Tibial nerve (tissue), 4 donors: Measurements from ENCODE around the gene UBE2L3. TPM values are rescaled to one million over a fixed set of nuclear protein-coding genes. Genes with fewer than 3 reads are reported as not detected.

Experiments
- DNase-seq, 2 donors: peaks; one replicate each; pipeline ENCODE4 v3.0.0-alpha.2; 2019; ENCODE audit warnings: low spot score in 2 of 2
- H3K27ac ChIP-seq, 4 donors: fragments of 200-600 bp; sonication (generic) in 3 of 4; one replicate each; pipeline ENCODE4 v1.5.1; 2017 to 2019; ENCODE audit warnings: mild to moderate bottlenecking in 1 of 4
- H3K27me3 ChIP-seq, 2 donors: fragments of 200-600 bp; sonication (generic) in 1 of 2; one replicate each; pipeline versions ENCODE4 v1.5.1 to v1.6.0; 2017 to 2019
- H3K36me3 ChIP-seq, 3 donors: fragments of 200-600 bp; sonication (generic); one replicate each; pipeline ENCODE4 v1.5.1; 2018 to 2019
- H3K4me1 ChIP-seq, 4 donors: fragments of 200-600 bp; sonication (generic) in 3 of 4; one replicate each; pipeline ENCODE4 v1.5.1; 2017 to 2019
- H3K4me3 ChIP-seq, 4 donors: fragments of 200-600 bp; sonication (generic) in 3 of 4; one replicate each; pipeline ENCODE4 v1.5.1; 2017 to 2019; ENCODE audit warnings: mild to moderate bottlenecking in 1 of 4, moderate library complexity in 1 of 4
- H3K9me3 ChIP-seq, 4 donors: fragments of 200-600 bp; sonication (generic) in 3 of 4; one replicate each; pipeline ENCODE4 v1.5.1; 2017 to 2019
- EP300 ChIP-seq, 2 donors: sonication (generic); formaldehyde crosslinking; IDR thresholded peaks; one replicate each; pipeline ENCODE4 v1.6.1; 2017; ENCODE audit warnings: antibody characterized with exemption in 2 of 2, mild to moderate bottlenecking in 1 of 2
- POLR2A ChIP-seq, 2 donors: fragments of 450-650 bp; IDR thresholded peaks; one replicate each; pipeline ENCODE4 v1.6.1; 2017; ENCODE audit warnings: antibody characterized with exemption in 2 of 2, mild to moderate bottlenecking in 2 of 2, moderate library complexity in 2 of 2
- WGBS, 2 donors: methylation state at CpG; one replicate each; pipeline ENCODE4 v1.1.5; 2018; 5-methylcytosine and 5-hydroxymethylcytosine counted together
- total RNA-seq, 4 donors: library from RNA; depleted of rRNA; stranded (reverse); fragments of >200 nt; gene quantifications; one replicate each; pipeline ENCODE4 v1.1.0, GENCODE V29; 2016
- TF ChIP-seq, protein P1 (sequence below), 5 experiments: fragments of 200-600 bp in 3 of 5; fragments of 450-650 bp in 2 of 5; sonication (generic) in 3 of 5; IDR thresholded peaks; one replicate each; pipeline ENCODE4 v1.5.1; 2016 to 2019; ENCODE audit warnings: antibody characterized with exemption in 5 of 5, mild to moderate bottlenecking in 3 of 5, moderate library complexity in 2 of 5

Gene UBE2L3
- total RNA-seq, 4 donors from 2014 or later: 32.0 to 45.0 (median 37.8) TPM

GRCh38 chr22:21624880-21625791, 57.6 kb downstream of the UBE2L3 start:
- Histone ChIP-seq H3K36me3 (peaks cover 0 to 13% (median 0%) of the 10 kb centered on the region in 3 donors), H3K4me1 (peaks cover 0 to 92% (median 39%) of the 10 kb centered on the region in 4 donors), H3K27me3 (no peaks in the 10 kb centered on the region), H3K27ac (peak overlapping the region in 3 of 4 donors; percentile 29 to 77 (median 70)), H3K4me3 (no peak overlapping the region), H3K9me3 (no peaks in the 10 kb centered on the region)
- DNase-seq: no peak
- TF ChIP-seq POLR2A (IDR thresholded peaks at IDR 0.05) (no peak), EP300 (IDR thresholded peaks at IDR 0.05) (no peak)
- TF ChIP-seq, protein P1, sequence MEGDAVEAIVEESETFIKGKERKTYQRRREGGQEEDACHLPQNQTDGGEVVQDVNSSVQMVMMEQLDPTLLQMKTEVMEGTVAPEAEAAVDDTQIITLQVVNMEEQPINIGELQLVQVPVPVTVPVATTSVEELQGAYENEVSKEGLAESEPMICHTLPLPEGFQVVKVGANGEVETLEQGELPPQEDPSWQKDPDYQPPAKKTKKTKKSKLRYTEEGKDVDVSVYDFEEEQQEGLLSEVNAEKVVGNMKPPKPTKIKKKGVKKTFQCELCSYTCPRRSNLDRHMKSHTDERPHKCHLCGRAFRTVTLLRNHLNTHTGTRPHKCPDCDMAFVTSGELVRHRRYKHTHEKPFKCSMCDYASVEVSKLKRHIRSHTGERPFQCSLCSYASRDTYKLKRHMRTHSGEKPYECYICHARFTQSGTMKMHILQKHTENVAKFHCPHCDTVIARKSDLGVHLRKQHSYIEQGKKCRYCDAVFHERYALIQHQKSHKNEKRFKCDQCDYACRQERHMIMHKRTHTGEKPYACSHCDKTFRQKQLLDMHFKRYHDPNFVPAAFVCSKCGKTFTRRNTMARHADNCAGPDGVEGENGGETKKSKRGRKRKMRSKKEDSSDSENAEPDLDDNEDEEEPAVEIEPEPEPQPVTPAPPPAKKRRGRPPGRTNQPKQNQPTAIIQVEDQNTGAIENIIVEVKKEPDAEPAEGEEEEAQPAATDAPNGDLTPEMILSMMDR (IDR thresholded peaks at IDR 0.05): no peak
- 79 to 81% methylated on average over 12 of the region's 12 CpGs for WGBS, 2 donors

DNA sequence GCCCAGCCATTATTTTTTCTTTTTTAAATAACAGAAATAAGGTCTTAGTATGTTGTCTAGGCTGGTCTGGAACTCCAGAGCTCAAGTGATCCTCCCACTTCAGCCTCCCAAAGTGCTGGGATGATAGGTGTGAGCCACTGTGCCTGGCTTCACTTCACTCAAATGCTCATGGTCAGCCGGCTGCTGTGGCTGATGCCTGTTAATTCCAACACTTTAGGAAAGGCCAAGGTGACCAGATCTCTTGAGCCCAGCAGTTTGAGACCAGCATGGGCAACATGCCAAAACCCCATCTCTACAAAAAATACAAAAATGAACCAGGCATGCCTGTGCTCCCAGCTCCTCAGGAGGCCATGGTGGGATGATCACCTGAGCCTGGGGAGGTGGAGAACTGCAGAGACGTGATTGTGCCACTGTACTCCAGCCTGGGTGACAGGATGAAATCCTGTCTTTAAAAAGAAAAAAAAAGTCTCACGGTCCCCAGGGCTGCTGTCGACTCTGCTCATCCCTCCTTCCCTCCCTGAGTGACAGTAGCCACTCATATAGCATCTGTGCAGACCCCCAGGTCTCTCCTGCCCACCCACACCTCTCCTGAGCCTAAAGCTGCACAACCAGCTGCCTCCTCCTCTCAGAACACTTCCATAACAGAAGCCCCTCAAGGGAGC, 58.7 kb downstream of the UBE2L3 start:
- 62 to 63% methylated on average over 4 of the region's 4 CpGs for WGBS, 2 donors
- no peaks in the 10 kb centered on the region for H3K9me3 ChIP-seq
- DNase-seq: no peak
- TF ChIP-seq POLR2A (IDR thresholded peaks at IDR 0.05): no peak
- TF ChIP-seq, protein P1 (IDR thresholded peaks at IDR 0.05): no peak
- TF ChIP-seq EP300 (IDR thresholded peaks at IDR 0.05): no peak
- H3K4me1 ChIP-seq: peaks cover 0 to 83% (median 36%) of the 10 kb centered on the region in 4 donors
- no peaks in the 10 kb centered on the region for H3K27me3 ChIP-seq
- H3K27ac ChIP-seq: no peak overlapping the region
- H3K36me3 ChIP-seq: peaks cover 0 to 13% (median 0%) of the 10 kb centered on the region in 3 donors
- H3K4me3 ChIP-seq: no peak overlapping the region

- Histone ChIP-seq H3K4me1 (peaks cover 0 to 78% (median 33%) of the 10 kb centered on the region in 4 donors), H3K4me3 (no peak overlapping the region), H3K9me3 (no peaks in the 10 kb centered on the region), H3K27me3 (no peaks in the 10 kb centered on the region), H3K36me3 (peaks cover 0 to 13% (median 0%) of the 10 kb centered on the region in 3 donors), H3K27ac (peak overlapping the region in 1 of 4 donors; percentile 0)
- TF ChIP-seq, protein P1 (IDR thresholded peaks at IDR 0.05): no peak
- 60 to 61% methylated on average over 10 to 11 of the region's 11 CpGs for WGBS, 2 donors
- DNase-seq: no peak
These were observed 59.4 kb downstream of the UBE2L3 start for GRCh38 chr22:21626735-21627469.

DNA sequence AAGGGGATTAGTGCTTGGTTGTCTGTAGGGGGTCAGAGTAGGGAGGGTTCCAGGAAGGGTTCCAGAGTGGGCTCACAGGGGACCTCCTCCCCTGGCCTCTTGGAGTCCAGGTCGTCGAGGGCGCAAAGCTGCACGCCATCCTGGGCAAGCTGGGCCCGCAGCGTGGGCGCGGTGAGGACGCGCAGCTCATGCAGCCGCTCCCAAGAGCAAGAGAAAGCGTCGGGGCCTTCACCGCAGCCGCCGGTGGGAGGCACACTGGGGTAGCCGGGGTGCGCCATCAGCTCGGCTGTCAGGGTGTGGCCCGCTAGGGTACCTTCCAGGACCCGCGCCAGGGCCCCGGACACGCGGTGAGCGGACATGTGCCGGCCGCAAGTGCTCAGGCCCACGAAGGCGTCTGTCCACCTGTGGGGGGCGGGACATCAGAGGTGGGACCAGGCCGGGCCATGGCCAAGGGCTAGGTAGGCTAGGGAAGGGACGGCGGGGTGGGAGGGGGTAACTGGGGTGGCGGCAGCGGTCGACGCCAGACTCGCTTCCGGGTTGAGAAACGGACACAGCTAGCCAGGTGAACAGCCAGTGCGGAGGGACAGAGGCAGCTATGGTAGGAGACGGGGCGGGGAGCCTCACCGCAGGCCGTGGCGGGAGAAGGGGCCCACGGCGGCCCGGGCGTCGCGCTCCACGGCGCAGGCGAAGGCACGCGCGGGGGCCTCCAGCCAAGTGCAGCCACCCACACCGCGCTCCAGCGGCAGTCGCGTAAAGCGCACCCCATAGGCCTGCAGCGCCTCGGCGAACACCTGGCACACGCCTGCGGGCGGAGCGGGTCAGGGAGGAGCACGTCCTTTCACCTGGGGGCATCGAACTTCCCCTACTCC, 61.1 kb downstream of the UBE2L3 start:
- peak overlapping the region; percentile 60 to 96 (median 94) for H3K4me3 ChIP-seq
- 86% methylated on average over 50 to 62 of the region's 74 CpGs for WGBS, 2 donors

More for the DNA sequence above, 61.1 kb downstream of the UBE2L3 start:
- TF ChIP-seq EP300 (IDR thresholded peaks at IDR 0.05) (no peak), POLR2A (IDR thresholded peaks at IDR 0.05) (no peak)
- TF ChIP-seq, protein P1 (IDR thresholded peaks at IDR 0.05): no peak
- H3K36me3 ChIP-seq: peaks cover 0 to 6% (median 0%) of the 10 kb centered on the region in 3 donors
- H3K9me3 ChIP-seq: no peaks in the 10 kb centered on the region
- H3K27ac ChIP-seq: peak overlapping the region in 3 of 4 donors; percentile 41 to 87 (median 86)
- DNase-seq: no peak
- no peaks in the 10 kb centered on the region for H3K27me3 ChIP-seq
- peaks cover 0 to 61% (median 21%) of the 10 kb centered on the region in 4 donors for H3K4me1 ChIP-seq
